Panc1 (cell line): ENCODE results near the gene YPEL1. TPM values are rescaled to one million over a fixed set of nuclear protein-coding genes. Genes with fewer than 3 reads are reported as not detected.

ENCODE experiments used
- ATAC-seq: fragments of 200-7000 bp; cut with Tn5 transposase; 2 replicates; pipeline ENCODE4 v1.9.1; 2020; ENCODE audit warnings: mild to moderate bottlenecking, moderate library complexity
- BruUV-seq: library from RNA; stranded (reverse); fragments of 400-500 nt; replicated peaks from 2 replicates; lab custom pipeline; 2021; lab: Mats Ljungman, UMichigan
- CTCF ChIA-PET: fragments of 300-600 bp; sonication (Branson Sonifier 250); formaldehyde crosslinking; loops from one replicate; lab custom pipeline; 2022; ENCODE audit warnings: antibody characterized with exemption; lab: Charles Lee
- POLR2A ChIA-PET: fragments of 300-600 bp; sonication (Branson Sonifier 250); formaldehyde crosslinking; loops from one replicate; lab custom pipeline; 2022; ENCODE audit warnings: antibody characterized with exemption; lab: Charles Lee
- DNase-seq: peaks from one replicate; pipeline ENCODE4 v3.0.0-alpha.2; 2010; ENCODE audit warnings: low read depth, low spot score
- H3K27ac ChIP-seq: 2 replicates; pipeline ENCODE4 v1.5.1; 2011; ENCODE audit warnings: mild to moderate bottlenecking, low read length, inconsistent platforms
- H3K27me3 ChIP-seq: fragments of 200-500 bp; sonication (Bioruptor generic); 2 replicates; pipeline ENCODE4 v1.6.0; 2014; ENCODE audit warnings: low read length, inconsistent platforms; ENCODE audit not compliant: control insufficient read depth, insufficient read depth
- H3K36me3 ChIP-seq: fragments of 200-500 bp; sonication (Bioruptor generic); 2 replicates; pipeline ENCODE4 v1.5.1; 2014; ENCODE audit warnings: inconsistent platforms, mild to moderate bottlenecking, low read length, moderate library complexity; ENCODE audit not compliant: control insufficient read depth, insufficient read depth
- H3K4me1 ChIP-seq: 2 replicates; pipeline ENCODE4 v1.5.1; 2011; ENCODE audit warnings: inconsistent platforms, mild to moderate bottlenecking, low read length, moderate library complexity; ENCODE audit not compliant: control insufficient read depth, insufficient read depth
- H3K4me3 ChIP-seq, 2 experiments: 2 replicates each; pipeline ENCODE4 v1.5.1; 2011 to 2012; ENCODE audit warnings: low read depth in 2 of 2, low read length in 2 of 2, mild to moderate bottlenecking in 2 of 2, inconsistent platforms in 1 of 2, moderate library complexity in 1 of 2
- H3K9me3 ChIP-seq: fragments of 200-500 bp; sonication (Bioruptor generic); 2 replicates; pipeline ENCODE4 v1.5.1; 2014; ENCODE audit warnings: low read depth, mild to moderate bottlenecking, inconsistent platforms, low read length, moderate library complexity; ENCODE audit not compliant: control insufficient read depth, insufficient read depth
- CTCF ChIP-seq: fragments of 450-650 bp; IDR thresholded peaks from 2 replicates; pipeline ENCODE4 v1.5.1; 2017; ENCODE audit warnings: mild to moderate bottlenecking
- POLR2AphosphoS5 ChIP-seq: IDR thresholded peaks from 2 replicates; pipeline ENCODE4 v1.6.1; 2012; ENCODE audit warnings: mild to moderate bottlenecking, low read depth, low read length, moderate library complexity
- REST ChIP-seq, 2 experiments: IDR thresholded peaks; 2 replicates each; pipeline ENCODE4 v1.6.1; 2011 to 2012; ENCODE audit warnings: low read depth in 2 of 2, control low read depth in 1 of 2, low read length in 1 of 2, mild to moderate bottlenecking in 1 of 2, moderate library complexity in 1 of 2; ENCODE audit not compliant: insufficient read depth in 1 of 2
- SIN3A ChIP-seq: IDR thresholded peaks from 2 replicates; pipeline ENCODE4 v1.6.1; 2012; ENCODE audit warnings: low read depth, mild to moderate bottlenecking, low read length, moderate library complexity, borderline replicate concordance; ENCODE audit not compliant: insufficient read depth
- TCF7L2 ChIP-seq: IDR thresholded peaks from 2 replicates; pipeline ENCODE4 v1.6.1; 2011; ENCODE audit warnings: mild to moderate bottlenecking, low read depth, low read length, inconsistent platforms
- in situ Hi-C: cut with HindIII; loops from 2 replicates; pipeline ENCODE4 v1.10.0; 2016; ENCODE audit warnings: low sequenced_read_pairs, low pct_unique_long_range_greater_than_20kb
- intact Hi-C: fragments of 100-400 bp; cut with micrococcal nuclease; formaldehyde crosslinking; loops from one replicate; pipeline ENCODE4 v1.10.0; 2022; ENCODE audit not compliant: unreplicated experiment
- total RNA-seq: library from RNA; stranded (reverse); gene quantifications from one replicate; pipeline ENCODE4 v1.2.1, GENCODE V29; 2021; ENCODE audit not compliant: unreplicated experiment

YPEL1 gene
- total RNA-seq, 1 experiment from 2014 or later = 4.0 TPM

GRCh38 chr22:21768435-21768834 is 32.8 kb upstream of the YPEL1 start:
- DNase-seq = no peak
- Histone ChIP-seq H3K9me3 (no peaks in the 10 kb centered on the region), H3K4me3 (no peak overlapping the region), H3K27ac (no peak overlapping the region), H3K4me1 (no peaks in the 10 kb centered on the region), H3K36me3 (peaks cover 2% of the 10 kb centered on the region; the same call in 1 of the 2 replicates), H3K27me3 (no peaks in the 10 kb centered on the region)
- in situ Hi-C loops (no loop called here), intact Hi-C loops (no loop called here)
- ChIA-PET POLR2A (no interaction called here), CTCF (no interaction called here)
- no TSS peak for BruUV-seq
- ATAC-seq = no peak
- no peak for TF ChIP-seq SIN3A
- TF ChIP-seq POLR2AphosphoS5 = no peak
- TF ChIP-seq REST (IDR thresholded peaks at IDR 0.05; ENCODE audit: insufficient read depth in 1 of 2, low read depth in 2 of 2, low read length in 1 of 2) = no peak
- no peak for TF ChIP-seq CTCF
- TF ChIP-seq TCF7L2 = no peak

GRCh38 chr22:21766691-21767462 is 31.3 kb upstream of the YPEL1 start:
- intact Hi-C loops (no loop called here), in situ Hi-C loops (no loop called here)
- BruUV-seq = no TSS peak
- Histone ChIP-seq H3K4me3 (no peak overlapping the region), H3K27me3 (no peaks in the 10 kb centered on the region), H3K27ac (no peak overlapping the region), H3K4me1 (no peaks in the 10 kb centered on the region), H3K9me3 (no peaks in the 10 kb centered on the region), H3K36me3 (no peaks in the 10 kb centered on the region)
- ChIA-PET POLR2A (no interaction called here), CTCF (no interaction called here)
- TF ChIP-seq CTCF (no peak), SIN3A (no peak), TCF7L2 (no peak), REST (IDR thresholded peaks at IDR 0.05; ENCODE audit: insufficient read depth in 1 of 2, low read depth in 2 of 2, low read length in 1 of 2) (no peak), POLR2AphosphoS5 (no peak)
- DNase-seq (no peak), ATAC-seq (no peak)
